GM12872 (cell line): ENCODE data around the gene KRTAP7-1.

Experiments used
- TF ChIP-seq, protein P1 (sequence below): IDR thresholded peaks from 3 replicates; pipeline ENCODE4 v1.5.1; 2011; ENCODE audit warnings: low read depth, mild to moderate bottlenecking, low read length, moderate library complexity; ENCODE audit not compliant: insufficient read depth

The KRTAP7-1 gene

DNA sequence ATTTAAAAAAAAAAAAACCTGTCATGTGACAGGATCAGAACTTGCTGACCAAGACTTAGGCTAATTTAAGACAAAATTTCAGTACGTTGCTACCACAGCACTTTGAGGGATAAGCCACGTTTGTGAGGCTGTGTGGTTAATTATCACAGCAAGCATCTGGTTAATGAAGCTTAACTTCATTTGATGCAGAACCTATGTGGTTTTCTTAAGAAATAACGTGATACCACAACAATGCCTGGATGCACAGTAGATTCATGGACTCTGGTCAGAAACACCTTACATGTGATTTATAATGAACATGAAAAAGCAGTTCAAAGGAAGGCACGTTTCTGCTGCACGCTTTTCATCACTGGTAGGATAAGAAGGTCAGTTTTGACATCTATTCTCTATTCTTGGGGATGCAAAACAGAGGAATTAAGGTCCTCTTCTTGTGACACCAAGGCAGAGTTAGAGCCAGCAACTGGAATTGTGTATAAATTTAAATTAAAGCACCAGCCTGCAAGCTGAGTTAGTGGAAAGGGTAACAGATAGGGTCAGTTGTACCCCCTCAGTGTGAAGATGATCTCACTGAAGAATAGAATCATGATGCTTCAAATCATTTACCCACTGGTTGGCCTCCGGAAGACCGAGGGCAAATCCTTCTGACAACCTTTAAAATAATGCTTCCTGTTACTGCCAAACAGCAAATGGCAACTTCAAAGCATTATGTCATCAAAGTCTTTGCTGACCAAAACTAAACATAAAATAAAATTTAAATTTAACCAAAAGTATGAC lies 10.5 kb downstream of the KRTAP7-1 start:
- TF ChIP-seq, protein P1, sequence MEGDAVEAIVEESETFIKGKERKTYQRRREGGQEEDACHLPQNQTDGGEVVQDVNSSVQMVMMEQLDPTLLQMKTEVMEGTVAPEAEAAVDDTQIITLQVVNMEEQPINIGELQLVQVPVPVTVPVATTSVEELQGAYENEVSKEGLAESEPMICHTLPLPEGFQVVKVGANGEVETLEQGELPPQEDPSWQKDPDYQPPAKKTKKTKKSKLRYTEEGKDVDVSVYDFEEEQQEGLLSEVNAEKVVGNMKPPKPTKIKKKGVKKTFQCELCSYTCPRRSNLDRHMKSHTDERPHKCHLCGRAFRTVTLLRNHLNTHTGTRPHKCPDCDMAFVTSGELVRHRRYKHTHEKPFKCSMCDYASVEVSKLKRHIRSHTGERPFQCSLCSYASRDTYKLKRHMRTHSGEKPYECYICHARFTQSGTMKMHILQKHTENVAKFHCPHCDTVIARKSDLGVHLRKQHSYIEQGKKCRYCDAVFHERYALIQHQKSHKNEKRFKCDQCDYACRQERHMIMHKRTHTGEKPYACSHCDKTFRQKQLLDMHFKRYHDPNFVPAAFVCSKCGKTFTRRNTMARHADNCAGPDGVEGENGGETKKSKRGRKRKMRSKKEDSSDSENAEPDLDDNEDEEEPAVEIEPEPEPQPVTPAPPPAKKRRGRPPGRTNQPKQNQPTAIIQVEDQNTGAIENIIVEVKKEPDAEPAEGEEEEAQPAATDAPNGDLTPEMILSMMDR: no peak

DNA sequence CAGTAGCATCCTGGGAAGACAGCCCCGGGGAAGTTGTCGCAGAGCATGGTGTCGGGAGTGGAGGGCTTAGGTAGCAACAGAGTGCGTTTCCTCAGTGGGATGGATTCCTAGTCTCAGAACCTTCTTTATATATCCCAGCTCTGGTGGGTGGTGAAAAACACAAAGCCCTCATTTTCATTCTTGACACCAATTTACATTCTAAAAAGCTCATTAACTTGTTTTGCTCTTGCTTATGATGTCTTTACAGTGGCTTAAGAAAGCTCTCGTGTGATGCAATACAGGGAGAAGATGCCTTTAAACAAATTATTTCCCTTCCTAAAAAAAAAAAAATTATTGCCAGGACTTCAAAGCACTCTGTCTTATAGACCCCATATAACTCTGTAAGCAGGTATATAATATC lies 16.4 kb downstream of the KRTAP7-1 start, which contains the start of gene KRTAP8-1:
Gene KRTAP8-1 (minus strand): TSS at position 101 of the 400 bp plus-strand sequence. CDS start 54 bp downstream, at position 47.
- TF ChIP-seq, protein P1: no peak

DNA sequence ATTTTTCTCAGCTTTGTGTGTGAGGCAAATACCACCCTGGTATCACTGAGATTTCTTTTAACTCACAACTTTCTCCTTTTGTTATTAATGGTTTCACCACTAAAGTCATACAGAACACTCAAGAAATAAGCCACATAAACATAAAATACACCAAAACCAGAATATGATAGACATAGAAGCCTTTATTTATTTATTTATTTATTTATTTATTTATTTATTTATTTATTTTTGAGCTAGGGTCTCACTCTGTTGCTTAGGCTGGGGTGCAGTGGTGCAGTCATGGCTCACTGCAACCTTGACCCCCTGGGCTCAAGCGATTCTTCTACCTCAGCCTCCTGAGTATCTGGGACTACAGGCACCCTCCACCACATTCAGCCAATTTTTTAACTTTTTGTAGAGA lies 29.0 kb downstream of the KRTAP7-1 start:
- TF ChIP-seq, protein P1: no peak

DNA sequence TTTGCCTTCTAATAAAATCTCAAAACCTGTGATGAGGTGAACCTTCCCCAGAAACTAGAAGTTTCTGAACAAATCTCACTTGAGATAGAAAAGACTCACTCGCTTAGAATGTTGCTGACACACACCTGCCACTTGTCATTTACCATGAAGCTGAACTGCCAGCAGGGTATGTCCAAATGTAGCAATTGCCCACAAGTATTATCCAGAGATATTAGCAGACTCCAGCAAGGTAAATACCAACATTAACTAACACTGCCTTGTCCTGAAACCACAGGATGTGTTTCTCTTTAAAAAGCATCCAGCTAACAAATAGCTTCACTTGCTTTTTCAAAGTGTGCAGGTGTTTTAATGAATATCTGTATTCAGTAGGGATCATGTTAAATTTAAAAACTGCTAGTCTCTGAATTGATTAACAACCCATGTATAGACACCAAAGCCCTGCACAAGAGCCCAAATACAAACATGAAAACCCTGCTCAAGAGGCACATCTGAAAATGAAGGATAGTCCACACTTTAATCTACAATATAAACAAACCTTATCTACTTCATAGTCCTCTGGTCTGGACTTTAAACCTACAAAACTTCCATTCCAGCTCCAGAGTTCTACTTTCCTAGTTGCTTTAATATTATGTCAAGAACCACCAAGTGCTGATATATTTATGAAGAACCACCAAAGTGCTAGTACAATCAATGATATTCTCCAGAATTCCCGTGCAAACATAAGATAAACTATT lies 35.8 kb downstream of the KRTAP7-1 start:
- TF ChIP-seq, protein P1: no peak

DNA sequence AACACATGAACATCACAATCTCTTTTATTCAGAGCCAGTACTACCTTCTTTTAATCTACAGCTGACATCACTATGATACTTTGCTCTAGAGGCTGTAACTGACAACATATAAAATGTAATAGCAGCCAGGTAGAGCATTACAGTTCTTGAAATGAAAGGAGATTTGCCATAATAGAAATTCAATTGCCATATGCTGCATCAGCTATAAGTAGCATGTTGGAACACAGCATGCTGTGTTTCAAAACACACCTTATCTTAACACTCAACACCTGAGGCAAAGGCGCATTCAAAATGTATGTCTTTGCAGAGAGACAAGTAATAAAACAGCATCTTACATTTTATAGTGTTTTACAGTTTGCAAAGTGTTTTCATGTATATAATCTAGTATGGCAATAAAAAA lies 50.3 kb downstream of the KRTAP7-1 start:
- TF ChIP-seq, protein P1: no peak
